HepG2 (cell line): ENCODE data around the gene SNRNP25. TPM values are rescaled to one million over a fixed set of nuclear protein-coding genes. Genes with fewer than 3 reads are reported as not detected.
A peak's percentile ranks its signal among the peaks of the same experiment; 100 is the strongest.

Experiments used
- AKAP8 ChIP-seq: sonication (generic); formaldehyde crosslinking; IDR thresholded peaks from 2 replicates; pipeline ENCODE4 v1.5.1; 2020; ENCODE audit warnings: mild to moderate bottlenecking, missing genetic modification reagents
- CAMTA2 ChIP-seq: sonication (generic); formaldehyde crosslinking; IDR thresholded peaks from 2 replicates; pipeline ENCODE4 v1.4.0; 2020; ENCODE audit warnings: mild to moderate bottlenecking, missing genetic modification reagents, borderline replicate concordance
- HNRNPUL1 ChIP-seq: fragments of 200-400 bp; formaldehyde crosslinking; IDR thresholded peaks from 2 replicates; pipeline ENCODE4 v1.6.1; 2017; ENCODE audit warnings: low read depth, mild to moderate bottlenecking, low read length, moderate library complexity
- KDM6A ChIP-seq: IDR thresholded peaks from 2 replicates; pipeline ENCODE4 v1.6.1; 2016; ENCODE audit warnings: low read depth
- MLLT10 ChIP-seq: sonication (generic); formaldehyde crosslinking; IDR thresholded peaks from 2 replicates; pipeline ENCODE4 v1.4.0; 2020; ENCODE audit warnings: missing genetic modification reagents
- PHF21A ChIP-seq: sonication (generic); formaldehyde crosslinking; IDR thresholded peaks from 2 replicates; pipeline ENCODE4 v1.5.0; 2020; ENCODE audit warnings: mild to moderate bottlenecking, missing genetic modification reagents
- RBAK ChIP-seq: sonication (generic); formaldehyde crosslinking; IDR thresholded peaks from 2 replicates; pipeline ENCODE4 v1.5.1; 2020; ENCODE audit warnings: mild to moderate bottlenecking, missing genetic modification reagents
- TCF12 ChIP-seq, 2 experiments: fragments of 450-650 bp in 1 of 2; sonication (generic) in 1 of 2; formaldehyde crosslinking in 1 of 2; IDR thresholded peaks; 2 replicates each; pipeline versions ENCODE4 v1.6.1 to v1.8.0; 2017 to 2022; ENCODE audit warnings: antibody characterized with exemption in 1 of 2, mild to moderate bottlenecking in 1 of 2, missing genetic modification reagents in 1 of 2, moderate library complexity in 1 of 2
- ZMAT3 ChIP-seq: sonication (generic); formaldehyde crosslinking; conservative IDR thresholded peaks from 2 replicates; pipeline ENCODE4 v1.7.0; 2021; ENCODE audit warnings: missing genetic modification reagents
- ZNF224 ChIP-seq: sonication (generic); formaldehyde crosslinking; IDR thresholded peaks from 2 replicates; pipeline ENCODE4 v1.5.0; 2020; ENCODE audit warnings: mild to moderate bottlenecking, missing genetic modification reagents
- ZNF264 ChIP-seq: sonication (generic); formaldehyde crosslinking; IDR thresholded peaks from 2 replicates; pipeline ENCODE4 v1.4.0; 2020; ENCODE audit warnings: missing genetic modification reagents
- ZNF350 ChIP-seq: sonication (generic); formaldehyde crosslinking; IDR thresholded peaks from 2 replicates; pipeline ENCODE4 v1.4.0; 2020; ENCODE audit warnings: mild to moderate bottlenecking, low read depth, missing genetic modification reagents, borderline replicate concordance
- ZNF430 ChIP-seq: sonication (generic); formaldehyde crosslinking; IDR thresholded peaks from 2 replicates; pipeline ENCODE4 v1.9.0; 2021; ENCODE audit warnings: mild to moderate bottlenecking, missing genetic modification reagents
- ZNF7 ChIP-seq: IDR thresholded peaks from 2 replicates; pipeline ENCODE4 v1.6.1; 2016; ENCODE audit warnings: missing biosample characterization, missing genetic modification reagents
- ZNF768 ChIP-seq: sonication (generic); formaldehyde crosslinking; IDR thresholded peaks from 2 replicates; pipeline ENCODE4 v1.4.0; 2020; ENCODE audit warnings: missing genetic modification reagents
- ZSCAN22 ChIP-seq: sonication (generic); formaldehyde crosslinking; IDR thresholded peaks from 2 replicates; pipeline ENCODE4 v1.4.0; 2020; ENCODE audit warnings: mild to moderate bottlenecking, missing genetic modification reagents
- polyA plus RNA-seq, 8 experiments: library from polyadenylated mRNA; depleted of rRNA in 3 of 8; stranded (reverse) in 7 of 8; unstranded in 1 of 8; fragments of >200 nt; fragmentation: Illumina TruSeq in 4 of 8; extraction: Trizol in 4 of 8; gene quantifications; 2 replicates each; pipeline versions ENCODE4 v1.2.1 to v1.2.3, GENCODE V29; 2011 to 2016; ENCODE audit warnings: low read depth in 4 of 8, missing spikeins in 1 of 8, mixed read lengths in 1 of 8; ENCODE audit not compliant: insufficient read depth in 1 of 8
- total RNA-seq, 5 experiments: library from RNA; depleted of rRNA; stranded (reverse); fragments of >200 nt; fragmentation: Illumina TruSeq; extraction: Trizol; gene quantifications; 2 replicates each; pipeline ENCODE4 v1.2.3, GENCODE V29; 2016; ENCODE audit warnings: low read depth in 1 of 5
- TF ChIP-seq, protein P1 (sequence below): sonication (generic); formaldehyde crosslinking; IDR thresholded peaks from 2 replicates; pipeline ENCODE4 v1.5.0; 2020; ENCODE audit warnings: missing genetic modification reagents, mild to moderate bottlenecking, borderline replicate concordance
- TF ChIP-seq, protein P2 (sequence below): sonication (generic); formaldehyde crosslinking; IDR thresholded peaks from 2 replicates; pipeline ENCODE4 v1.5.0; 2020; ENCODE audit warnings: mild to moderate bottlenecking, missing genetic modification reagents
- TF ChIP-seq, protein P3 (sequence below): sonication (generic); formaldehyde crosslinking; IDR thresholded peaks from 2 replicates; pipeline ENCODE4 v1.4.0; 2020; ENCODE audit warnings: missing genetic modification reagents
- TF ChIP-seq, protein P4 (sequence below): sonication (generic); formaldehyde crosslinking; IDR thresholded peaks from 2 replicates; pipeline ENCODE4 v1.4.0; 2020; ENCODE audit warnings: mild to moderate bottlenecking, missing genetic modification reagents

The SNRNP25 gene
- total and polyA plus RNA-seq, 2 of the 13 experiments (the other 11 are each of a cell fraction or from before 2014, with no cell fraction given) = 34.1 to 97.4 TPM

- TF ChIP-seq CAMTA2 (CRISPR knock-in tag) (0 out of 2 replicates have a peak, but pooled peaks have one; percentile 9), KDM6A (CRISPR knock-in tag) (no peak), PHF21A (CRISPR knock-in tag) (peak; percentile 31; the same call in 1 of the 2 replicates), AKAP8 (CRISPR knock-in tag) (0 out of 2 replicates have a peak, but pooled peaks have one; percentile 51), RBAK (no peak), TCF12 (IDR thresholded peaks at IDR 0.05) (no peak), TCF12 (CRISPR knock-in tag; IDR thresholded peaks at IDR 0.05) (no peak), HNRNPUL1 (no peak), ZNF264 (0 out of 2 replicates have a peak, but pooled peaks have one; percentile 12), ZNF224 (CRISPR knock-in tag) (no peak), ZNF768 (CRISPR knock-in tag) (0 out of 2 replicates have a peak, but pooled peaks have one; percentile 19), ZMAT3 (CRISPR knock-in tag) (peak; percentile 93), ZNF7 (CRISPR knock-in tag) (no peak), MLLT10 (CRISPR knock-in tag) (no peak), ZNF430 (CRISPR knock-in tag) (0 out of 2 replicates have a peak, but pooled peaks have one; percentile 35), ZNF350 (peak; percentile 23; the same call in 1 of the 2 replicates), ZSCAN22 (CRISPR knock-in tag) (no peak)
- TF ChIP-seq, protein P1, sequence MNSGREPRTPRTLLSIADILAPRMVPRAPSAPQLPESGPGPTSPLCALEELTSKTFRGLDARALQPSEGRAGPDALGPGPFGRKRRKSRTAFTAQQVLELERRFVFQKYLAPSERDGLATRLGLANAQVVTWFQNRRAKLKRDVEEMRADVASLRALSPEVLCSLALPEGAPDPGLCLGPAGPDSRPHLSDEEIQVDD = 0 out of 2 replicates have a peak, but pooled peaks have one; percentile 48
- TF ChIP-seq, protein P2, sequence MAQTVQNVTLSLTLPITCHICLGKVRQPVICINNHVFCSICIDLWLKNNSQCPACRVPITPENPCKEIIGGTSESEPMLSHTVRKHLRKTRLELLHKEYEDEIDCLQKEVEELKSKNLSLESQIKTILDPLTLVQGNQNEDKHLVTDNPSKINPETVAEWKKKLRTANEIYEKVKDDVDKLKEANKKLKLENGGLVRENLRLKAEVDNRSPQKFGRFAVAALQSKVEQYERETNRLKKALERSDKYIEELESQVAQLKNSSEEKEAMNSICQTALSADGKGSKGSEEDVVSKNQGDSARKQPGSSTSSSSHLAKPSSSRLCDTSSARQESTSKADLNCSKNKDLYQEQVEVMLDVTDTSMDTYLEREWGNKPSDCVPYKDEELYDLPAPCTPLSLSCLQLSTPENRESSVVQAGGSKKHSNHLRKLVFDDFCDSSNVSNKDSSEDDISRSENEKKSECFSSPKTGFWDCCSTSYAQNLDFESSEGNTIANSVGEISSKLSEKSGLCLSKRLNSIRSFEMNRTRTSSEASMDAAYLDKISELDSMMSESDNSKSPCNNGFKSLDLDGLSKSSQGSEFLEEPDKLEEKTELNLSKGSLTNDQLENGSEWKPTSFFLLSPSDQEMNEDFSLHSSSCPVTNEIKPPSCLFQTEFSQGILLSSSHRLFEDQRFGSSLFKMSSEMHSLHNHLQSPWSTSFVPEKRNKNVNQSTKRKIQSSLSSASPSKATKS (CRISPR knock-in tag) = no peak; the same call in 1 of the 2 replicates
- TF ChIP-seq, protein P3, sequence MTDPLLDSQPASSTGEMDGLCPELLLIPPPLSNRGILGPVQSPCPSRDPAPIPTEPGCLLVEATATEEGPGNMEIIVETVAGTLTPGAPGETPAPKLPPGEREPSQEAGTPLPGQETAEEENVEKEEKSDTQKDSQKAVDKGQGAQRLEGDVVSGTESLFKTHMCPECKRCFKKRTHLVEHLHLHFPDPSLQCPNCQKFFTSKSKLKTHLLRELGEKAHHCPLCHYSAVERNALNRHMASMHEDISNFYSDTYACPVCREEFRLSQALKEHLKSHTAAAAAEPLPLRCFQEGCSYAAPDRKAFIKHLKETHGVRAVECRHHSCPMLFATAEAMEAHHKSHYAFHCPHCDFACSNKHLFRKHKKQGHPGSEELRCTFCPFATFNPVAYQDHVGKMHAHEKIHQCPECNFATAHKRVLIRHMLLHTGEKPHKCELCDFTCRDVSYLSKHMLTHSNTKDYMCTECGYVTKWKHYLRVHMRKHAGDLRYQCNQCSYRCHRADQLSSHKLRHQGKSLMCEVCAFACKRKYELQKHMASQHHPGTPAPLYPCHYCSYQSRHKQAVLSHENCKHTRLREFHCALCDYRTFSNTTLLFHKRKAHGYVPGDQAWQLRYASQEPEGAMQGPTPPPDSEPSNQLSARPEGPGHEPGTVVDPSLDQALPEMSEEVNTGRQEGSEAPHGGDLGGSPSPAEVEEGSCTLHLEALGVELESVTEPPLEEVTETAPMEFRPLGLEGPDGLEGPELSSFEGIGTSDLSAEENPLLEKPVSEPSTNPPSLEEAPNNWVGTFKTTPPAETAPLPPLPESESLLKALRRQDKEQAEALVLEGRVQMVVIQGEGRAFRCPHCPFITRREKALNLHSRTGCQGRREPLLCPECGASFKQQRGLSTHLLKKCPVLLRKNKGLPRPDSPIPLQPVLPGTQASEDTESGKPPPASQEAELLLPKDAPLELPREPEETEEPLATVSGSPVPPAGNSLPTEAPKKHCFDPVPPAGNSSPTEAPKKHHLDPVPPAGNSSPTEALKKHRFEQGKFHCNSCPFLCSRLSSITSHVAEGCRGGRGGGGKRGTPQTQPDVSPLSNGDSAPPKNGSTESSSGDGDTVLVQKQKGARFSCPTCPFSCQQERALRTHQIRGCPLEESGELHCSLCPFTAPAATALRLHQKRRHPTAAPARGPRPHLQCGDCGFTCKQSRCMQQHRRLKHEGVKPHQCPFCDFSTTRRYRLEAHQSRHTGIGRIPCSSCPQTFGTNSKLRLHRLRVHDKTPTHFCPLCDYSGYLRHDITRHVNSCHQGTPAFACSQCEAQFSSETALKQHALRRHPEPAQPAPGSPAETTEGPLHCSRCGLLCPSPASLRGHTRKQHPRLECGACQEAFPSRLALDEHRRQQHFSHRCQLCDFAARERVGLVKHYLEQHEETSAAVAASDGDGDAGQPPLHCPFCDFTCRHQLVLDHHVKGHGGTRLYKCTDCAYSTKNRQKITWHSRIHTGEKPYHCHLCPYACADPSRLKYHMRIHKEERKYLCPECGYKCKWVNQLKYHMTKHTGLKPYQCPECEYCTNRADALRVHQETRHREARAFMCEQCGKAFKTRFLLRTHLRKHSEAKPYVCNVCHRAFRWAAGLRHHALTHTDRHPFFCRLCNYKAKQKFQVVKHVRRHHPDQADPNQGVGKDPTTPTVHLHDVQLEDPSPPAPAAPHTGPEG (CRISPR knock-in tag) = peak; percentile 77; the same call in 1 of the 2 replicates
- TF ChIP-seq, protein P4, sequence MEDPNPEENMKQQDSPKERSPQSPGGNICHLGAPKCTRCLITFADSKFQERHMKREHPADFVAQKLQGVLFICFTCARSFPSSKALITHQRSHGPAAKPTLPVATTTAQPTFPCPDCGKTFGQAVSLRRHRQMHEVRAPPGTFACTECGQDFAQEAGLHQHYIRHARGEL (CRISPR knock-in tag) = no peak; the same call in 1 of the 2 replicates
These were observed at the start of gene SNRNP25, which contains the start of gene POLR3K (continued) for GRCh38 chr16:53346-54236.
